PC-3 (cell line): Measurements from ENCODE around the gene TRUB2.

Experiments used
- EZH2 ChIP-seq: fragments of 300-600 bp; sonication (generic); IDR thresholded peaks from one replicate; pipeline ENCODE4 v1.6.1; 2017; ENCODE audit warnings: antibody characterized with exemption, mild to moderate bottlenecking, low read length; ENCODE audit not compliant: unreplicated experiment
- EZH2phosphoT487 ChIP-seq: fragments of 300-600 bp; sonication (generic); IDR thresholded peaks from 2 replicates; pipeline ENCODE4 v1.6.1; 2018; ENCODE audit warnings: mild to moderate bottlenecking, antibody characterized with exemption, low read length, borderline replicate concordance
- TF ChIP-seq, protein P1 (sequence below): fragments of 300-600 bp; sonication (generic); conservative IDR thresholded peaks from 2 replicates; pipeline ENCODE4 v1.5.1; 2017; ENCODE audit warnings: antibody characterized with exemption, low read depth, mild to moderate bottlenecking, low read length

DNA sequence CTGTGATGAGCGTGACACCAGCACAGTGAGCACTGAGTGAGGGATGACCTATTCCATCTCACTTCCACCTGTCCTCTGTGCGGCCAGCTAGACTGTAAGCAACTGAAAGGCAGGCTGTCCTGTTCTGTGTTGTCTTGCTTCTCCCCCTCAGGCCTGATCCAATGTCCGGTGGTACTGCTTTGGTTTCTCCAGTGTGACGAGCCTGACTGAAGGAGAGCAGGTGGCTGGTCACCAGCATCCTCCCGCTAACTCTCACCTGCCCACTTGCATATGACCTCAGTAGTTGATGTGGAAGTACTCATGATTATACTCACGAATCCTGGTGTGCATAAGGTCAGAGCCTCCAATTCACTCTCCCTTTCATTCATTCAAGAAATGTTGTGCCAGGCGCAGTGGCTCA lies 15.7 kb upstream of the TRUB2 start:
- TF ChIP-seq EZH2, result no peak
- TF ChIP-seq, protein P1, sequence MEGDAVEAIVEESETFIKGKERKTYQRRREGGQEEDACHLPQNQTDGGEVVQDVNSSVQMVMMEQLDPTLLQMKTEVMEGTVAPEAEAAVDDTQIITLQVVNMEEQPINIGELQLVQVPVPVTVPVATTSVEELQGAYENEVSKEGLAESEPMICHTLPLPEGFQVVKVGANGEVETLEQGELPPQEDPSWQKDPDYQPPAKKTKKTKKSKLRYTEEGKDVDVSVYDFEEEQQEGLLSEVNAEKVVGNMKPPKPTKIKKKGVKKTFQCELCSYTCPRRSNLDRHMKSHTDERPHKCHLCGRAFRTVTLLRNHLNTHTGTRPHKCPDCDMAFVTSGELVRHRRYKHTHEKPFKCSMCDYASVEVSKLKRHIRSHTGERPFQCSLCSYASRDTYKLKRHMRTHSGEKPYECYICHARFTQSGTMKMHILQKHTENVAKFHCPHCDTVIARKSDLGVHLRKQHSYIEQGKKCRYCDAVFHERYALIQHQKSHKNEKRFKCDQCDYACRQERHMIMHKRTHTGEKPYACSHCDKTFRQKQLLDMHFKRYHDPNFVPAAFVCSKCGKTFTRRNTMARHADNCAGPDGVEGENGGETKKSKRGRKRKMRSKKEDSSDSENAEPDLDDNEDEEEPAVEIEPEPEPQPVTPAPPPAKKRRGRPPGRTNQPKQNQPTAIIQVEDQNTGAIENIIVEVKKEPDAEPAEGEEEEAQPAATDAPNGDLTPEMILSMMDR, result no peak
- no peak for TF ChIP-seq EZH2phosphoT487
